Activated T-helper 2 cell treated with anti-CD3 and anti-CD28 coated beads, Interferon-gamma antibody, Interleukin-2, Interleukin-4, amounts not matched to agents 10 μg/mL and 5 μg/mL and 100 μg/mL, durations not matched to agents 14 hours and 24 hours and 36 hours (primary cell): ENCODE data around the gene GATAD2A. TPM values are rescaled to one million over a fixed set of nuclear protein-coding genes. Genes with fewer than 3 reads are reported as not detected.

Experiments used
- DNase-seq: peaks from one replicate; pipeline ENCODE4 v3.0.0; 2021; ENCODE audit warnings: low spot score
- H3K27ac Mint-ChIP-seq: one replicate; pipeline ENCODE4 v1.8.0; 2021; ENCODE audit warnings: mixed read lengths
- H3K27me3 Mint-ChIP-seq: one replicate; pipeline ENCODE4 v1.8.0; 2021; ENCODE audit warnings: low read depth, mixed read lengths
- H3K36me3 Mint-ChIP-seq: one replicate; pipeline ENCODE4 v1.8.0; 2021; ENCODE audit warnings: low read depth, mixed read lengths
- H3K4me1 Mint-ChIP-seq: one replicate; pipeline ENCODE4 v1.8.0; 2021; ENCODE audit warnings: low read depth, mixed read lengths
- H3K4me3 Mint-ChIP-seq: one replicate; pipeline ENCODE4 v1.8.0; 2021; ENCODE audit warnings: low read depth, mild to moderate bottlenecking, moderate library complexity, mixed read lengths
- H3K9me3 Mint-ChIP-seq: one replicate; pipeline ENCODE4 v1.8.0; 2021; ENCODE audit warnings: mixed read lengths
- intact Hi-C: fragments of 100-400 bp; cut with micrococcal nuclease; formaldehyde crosslinking; loops from one replicate; pipeline ENCODE4 v1.15.1; 2023
- total RNA-seq: library from RNA; stranded (reverse); gene quantifications from 2 replicates; pipeline ENCODE4 v1.2.3, GENCODE V29; 2022

GATAD2A gene
- total RNA-seq, 1 donor from 2014 or later: 128 TPM

- no peaks in the 10 kb centered on the region for H3K36me3 Mint-ChIP-seq
- no peaks in the 10 kb centered on the region for H3K9me3 Mint-ChIP-seq
- no peak for DNase-seq
- no peak overlapping the region for H3K4me3 Mint-ChIP-seq
- H3K27me3 Mint-ChIP-seq: peaks cover 3% of the 10 kb centered on the region
- intact Hi-C loops: no loop called here
- no peaks in the 10 kb centered on the region for H3K4me1 Mint-ChIP-seq
- H3K27ac Mint-ChIP-seq: no peak overlapping the region
These were observed 141.3 kb downstream of the GATAD2A start for GRCh38 chr19:19546751-19547162.

GRCh38 chr19:19547674-19548336 lies 142.3 kb downstream of the GATAD2A start:
- intact Hi-C loops: no loop called here
- peaks cover 3% of the 10 kb centered on the region for H3K27me3 Mint-ChIP-seq
- H3K4me1 Mint-ChIP-seq: no peaks in the 10 kb centered on the region
- H3K9me3 Mint-ChIP-seq: no peaks in the 10 kb centered on the region
- no peak overlapping the region for H3K4me3 Mint-ChIP-seq
- H3K36me3 Mint-ChIP-seq: no peaks in the 10 kb centered on the region
- no peak overlapping the region for H3K27ac Mint-ChIP-seq
- DNase-seq: no peak

DNA sequence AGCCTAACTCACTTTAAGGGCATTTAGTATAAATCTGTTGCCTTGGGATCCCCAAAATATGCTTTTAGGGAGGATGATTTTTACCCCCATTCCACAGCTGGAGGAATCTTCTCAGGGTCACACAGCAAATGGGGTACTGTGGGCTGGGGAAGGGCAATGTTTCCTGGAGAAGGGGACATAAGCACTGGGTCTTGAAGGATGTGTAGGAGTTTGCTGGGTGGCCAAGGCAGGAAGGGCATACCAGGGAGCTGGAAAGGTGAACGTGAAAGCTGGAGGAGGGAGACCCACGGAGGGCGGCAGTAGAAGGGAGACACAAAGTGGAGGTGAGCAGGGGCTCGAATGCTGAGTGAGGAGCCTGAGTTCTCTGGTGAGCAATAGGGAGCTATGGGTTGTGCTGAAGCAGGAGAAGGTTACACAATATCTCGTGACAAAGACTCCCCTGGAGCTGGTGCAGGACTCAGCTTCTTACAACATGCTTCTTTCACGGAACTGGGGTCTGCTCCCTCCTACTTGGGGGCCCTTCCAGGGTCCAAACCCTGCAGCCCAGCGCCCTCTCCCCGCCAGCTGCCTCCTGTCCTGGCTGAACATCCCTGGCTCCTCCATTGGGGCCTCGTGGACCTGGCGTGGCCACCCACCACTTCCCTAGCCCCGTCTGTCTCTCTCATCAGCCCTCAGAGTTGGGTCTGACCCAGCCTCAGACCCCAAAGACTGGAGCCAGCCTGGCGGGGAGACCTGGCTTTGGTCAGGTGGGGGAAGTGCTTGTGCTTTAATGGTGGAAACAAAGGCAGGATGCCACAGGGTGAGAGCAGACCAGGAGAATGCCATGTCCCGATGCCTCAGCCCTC lies 143.7 kb downstream of the GATAD2A start:
- no peaks in the 10 kb centered on the region for H3K9me3 Mint-ChIP-seq
- DNase-seq: no peak
- H3K27ac Mint-ChIP-seq: no peak overlapping the region
- no peak overlapping the region for H3K4me3 Mint-ChIP-seq
- H3K36me3 Mint-ChIP-seq: no peaks in the 10 kb centered on the region
- intact Hi-C loops: no loop called here
- H3K27me3 Mint-ChIP-seq: peaks cover 3% of the 10 kb centered on the region
- H3K4me1 Mint-ChIP-seq: no peaks in the 10 kb centered on the region

DNA sequence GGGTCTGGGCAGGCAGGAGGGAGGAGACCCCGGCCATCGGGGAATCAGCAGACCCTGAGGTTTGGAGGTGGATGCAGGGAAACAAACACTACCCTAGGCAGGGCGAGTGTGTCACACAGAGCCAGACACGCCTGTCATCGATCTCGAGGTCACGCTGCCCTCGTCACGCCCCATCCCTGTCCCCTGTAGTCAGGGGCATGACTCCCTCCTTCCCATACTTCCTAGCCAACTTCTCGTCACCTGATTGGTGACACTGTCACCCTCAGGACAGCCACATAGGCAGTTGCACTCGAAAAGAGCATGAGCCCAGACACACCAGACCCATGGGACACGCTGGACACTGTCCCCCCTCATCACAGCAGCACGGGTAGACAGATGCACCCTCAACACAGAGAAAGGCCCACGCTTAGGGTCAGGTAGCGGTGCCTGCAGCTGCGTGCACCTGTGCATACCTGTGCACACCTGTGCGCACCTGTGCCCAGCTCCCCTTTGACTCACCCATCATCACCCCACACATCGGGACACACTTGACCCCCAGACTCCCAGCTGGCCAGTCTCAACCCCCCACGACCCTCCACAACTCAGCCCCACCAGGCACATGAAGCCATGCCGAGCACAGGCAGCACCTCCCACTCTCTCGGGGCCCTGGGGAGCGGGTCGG lies 144.5 kb downstream of the GATAD2A start:
- H3K4me3 Mint-ChIP-seq: no peak overlapping the region

GRCh38 chr19:19550485-19550929 lies 145.0 kb downstream of the GATAD2A start:
- peaks cover 2% of the 10 kb centered on the region for H3K4me1 Mint-ChIP-seq
- H3K36me3 Mint-ChIP-seq: no peaks in the 10 kb centered on the region
- H3K27me3 Mint-ChIP-seq: peaks cover 3% of the 10 kb centered on the region
- no peak overlapping the region for H3K27ac Mint-ChIP-seq
- intact Hi-C loops: no loop called here
- DNase-seq: no peak
- H3K4me3 Mint-ChIP-seq: no peak overlapping the region
- no peaks in the 10 kb centered on the region for H3K9me3 Mint-ChIP-seq

More for the DNA sequence above, 144.5 kb downstream of the GATAD2A start:
- no peaks in the 10 kb centered on the region for H3K9me3 Mint-ChIP-seq
- H3K27ac Mint-ChIP-seq: no peak overlapping the region
- H3K36me3 Mint-ChIP-seq: no peaks in the 10 kb centered on the region
- intact Hi-C loops: no loop called here
- DNase-seq: no peak
- H3K27me3 Mint-ChIP-seq: peaks cover 3% of the 10 kb centered on the region
- peaks cover 2% of the 10 kb centered on the region for H3K4me1 Mint-ChIP-seq

DNA sequence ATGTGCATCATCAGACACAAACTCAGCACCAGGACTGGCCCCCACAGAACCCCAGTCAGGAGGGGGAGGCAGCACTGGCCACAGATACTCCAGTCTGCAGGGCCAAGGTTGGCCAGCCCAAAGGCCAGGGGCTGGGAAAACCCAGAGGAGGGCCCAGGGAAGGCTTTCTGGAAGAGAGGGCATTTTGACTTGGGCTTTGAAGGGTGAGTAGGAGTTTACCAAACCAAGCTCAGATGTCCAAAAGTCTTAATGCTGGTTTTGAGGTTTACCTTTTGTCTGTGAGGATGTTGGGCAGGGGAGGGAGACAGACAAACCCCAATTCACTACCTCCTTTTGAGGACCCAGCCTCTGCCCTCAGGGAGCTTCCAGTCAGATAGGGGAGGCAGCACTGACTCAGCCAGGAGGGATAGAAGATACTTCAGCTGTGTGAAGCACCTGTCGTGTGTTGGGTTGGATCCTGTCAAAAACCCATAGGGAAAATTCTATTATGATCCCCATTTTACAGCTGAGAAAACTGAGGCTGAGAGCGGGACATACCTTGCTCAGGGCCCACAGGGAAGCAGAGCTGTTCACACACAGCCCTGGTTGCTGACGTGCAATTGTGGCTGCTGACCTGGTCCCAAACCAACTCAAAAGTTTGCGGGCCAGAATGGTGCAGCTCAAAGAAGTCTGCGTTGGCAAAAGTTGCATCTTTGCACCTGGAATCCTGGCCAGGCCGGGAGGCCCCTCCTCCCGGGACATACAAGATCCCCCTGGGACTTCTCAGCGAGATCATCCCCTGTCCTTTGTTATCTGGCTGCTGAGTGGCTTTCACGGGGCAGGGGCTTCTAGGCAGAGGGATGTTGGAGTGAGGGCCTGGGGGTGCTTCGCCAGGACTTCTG lies 145.7 kb downstream of the GATAD2A start:
- no peak overlapping the region for H3K4me3 Mint-ChIP-seq
- peaks cover 2% of the 10 kb centered on the region for H3K4me1 Mint-ChIP-seq
- H3K36me3 Mint-ChIP-seq: no peaks in the 10 kb centered on the region
- no peak for DNase-seq
- intact Hi-C loops: no loop called here
- H3K27me3 Mint-ChIP-seq: peaks cover 3% of the 10 kb centered on the region
- H3K27ac Mint-ChIP-seq: no peak overlapping the region
- no peaks in the 10 kb centered on the region for H3K9me3 Mint-ChIP-seq

- Mint-ChIP-seq H3K27ac (no peak overlapping the region), H3K36me3 (no peaks in the 10 kb centered on the region), H3K27me3 (peaks cover 3% of the 10 kb centered on the region), H3K4me3 (no peak overlapping the region), H3K9me3 (no peaks in the 10 kb centered on the region), H3K4me1 (peaks cover 2% of the 10 kb centered on the region)
- intact Hi-C loops: no loop called here
- DNase-seq: no peak
These were observed 146.3 kb downstream of the GATAD2A start for GRCh38 chr19:19551853-19552192.

- H3K27ac Mint-ChIP-seq: no peak overlapping the region
- H3K9me3 Mint-ChIP-seq: no peaks in the 10 kb centered on the region
- DNase-seq: no peak
- no peak overlapping the region for H3K4me3 Mint-ChIP-seq
- peaks cover 2% of the 10 kb centered on the region for H3K4me1 Mint-ChIP-seq
- no peaks in the 10 kb centered on the region for H3K36me3 Mint-ChIP-seq
- intact Hi-C loops: no loop called here
- peaks cover 3% of the 10 kb centered on the region for H3K27me3 Mint-ChIP-seq
These were observed 147.3 kb downstream of the GATAD2A start for GRCh38 chr19:19552798-19553197.

DNA sequence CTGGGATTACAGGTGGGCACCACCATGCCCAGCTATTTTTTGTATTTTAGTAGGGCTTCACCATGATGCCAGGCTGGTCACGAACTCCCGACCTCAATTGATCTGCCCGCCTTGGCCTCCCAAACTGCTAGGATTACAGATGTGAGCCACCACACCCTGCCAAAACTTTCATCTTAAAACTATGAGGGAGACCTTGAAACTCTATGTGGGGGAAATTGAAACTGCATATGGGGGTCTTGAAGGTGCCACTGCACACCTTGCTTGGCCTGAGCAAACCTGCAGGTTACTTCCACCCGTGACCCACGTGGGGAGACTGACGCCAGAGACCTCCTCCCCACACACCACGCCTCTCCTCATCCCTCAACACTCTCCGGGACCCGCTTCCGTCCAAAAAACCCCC lies 148.2 kb downstream of the GATAD2A start:
- peaks cover 2% of the 10 kb centered on the region for H3K4me1 Mint-ChIP-seq
- H3K9me3 Mint-ChIP-seq: no peaks in the 10 kb centered on the region
- no peak overlapping the region for H3K4me3 Mint-ChIP-seq
- intact Hi-C loops: loop anchor here (1.0 kb wide), 1 partner anchor 21 kb away; no protein-coding TSS in a partner anchor
- H3K27ac Mint-ChIP-seq: no peak overlapping the region
- H3K36me3 Mint-ChIP-seq: no peaks in the 10 kb centered on the region
- no peak for DNase-seq
- H3K27me3 Mint-ChIP-seq: peaks cover 3% of the 10 kb centered on the region

GRCh38 chr19:19554074-19555023 lies 148.9 kb downstream of the GATAD2A start:
- Mint-ChIP-seq H3K4me3 (no peak overlapping the region), H3K27ac (no peak overlapping the region), H3K9me3 (no peaks in the 10 kb centered on the region), H3K36me3 (peaks cover 6% of the 10 kb centered on the region), H3K27me3 (no peaks in the 10 kb centered on the region), H3K4me1 (peaks cover 2% of the 10 kb centered on the region)
- DNase-seq: peak; percentile 40
- intact Hi-C loops: loop anchor here (1.0 kb wide), 1 partner anchor 22 kb away; no protein-coding TSS in a partner anchor

DNA sequence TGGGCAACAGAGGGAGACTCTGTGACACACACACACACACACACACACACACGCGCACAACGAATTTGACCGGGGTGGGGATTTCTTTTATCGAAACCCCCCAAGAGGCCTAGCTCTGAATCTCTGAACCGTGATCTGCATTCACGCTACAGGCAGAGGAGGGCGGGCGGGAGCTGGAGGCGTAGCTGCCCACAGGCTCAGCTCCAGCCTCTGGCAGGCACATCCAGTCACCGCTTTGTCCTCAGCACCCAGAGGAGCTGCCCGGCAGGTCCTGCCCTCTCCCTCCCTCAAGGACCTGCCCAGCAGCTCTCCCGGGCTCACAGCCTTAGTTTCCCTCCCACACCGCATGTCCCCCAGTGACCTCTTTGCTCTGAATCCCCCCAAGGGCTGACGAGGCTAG lies 152.6 kb downstream of the GATAD2A start:
- intact Hi-C loops: no loop called here
- no peaks in the 10 kb centered on the region for H3K27me3 Mint-ChIP-seq
- peaks cover 7% of the 10 kb centered on the region for H3K4me1 Mint-ChIP-seq
- no peaks in the 10 kb centered on the region for H3K9me3 Mint-ChIP-seq
- no peak overlapping the region for H3K4me3 Mint-ChIP-seq
- no peak for DNase-seq
- no peak overlapping the region for H3K27ac Mint-ChIP-seq
- peaks cover 30% of the 10 kb centered on the region for H3K36me3 Mint-ChIP-seq
